NOMO-1 treated with dmso at 0.1 percent for 144 hours (cell line): Measurements from ENCODE around the gene NTM.
A peak's percentile ranks its signal among the peaks of the same experiment; 100 is the strongest.

Source experiments
- DNase-seq: peaks from one replicate; lab custom pipeline; 2025; ENCODE audit not compliant: unreplicated experiment; lab: John Stamatoyannopoulos, UW

The NTM gene

DNA sequence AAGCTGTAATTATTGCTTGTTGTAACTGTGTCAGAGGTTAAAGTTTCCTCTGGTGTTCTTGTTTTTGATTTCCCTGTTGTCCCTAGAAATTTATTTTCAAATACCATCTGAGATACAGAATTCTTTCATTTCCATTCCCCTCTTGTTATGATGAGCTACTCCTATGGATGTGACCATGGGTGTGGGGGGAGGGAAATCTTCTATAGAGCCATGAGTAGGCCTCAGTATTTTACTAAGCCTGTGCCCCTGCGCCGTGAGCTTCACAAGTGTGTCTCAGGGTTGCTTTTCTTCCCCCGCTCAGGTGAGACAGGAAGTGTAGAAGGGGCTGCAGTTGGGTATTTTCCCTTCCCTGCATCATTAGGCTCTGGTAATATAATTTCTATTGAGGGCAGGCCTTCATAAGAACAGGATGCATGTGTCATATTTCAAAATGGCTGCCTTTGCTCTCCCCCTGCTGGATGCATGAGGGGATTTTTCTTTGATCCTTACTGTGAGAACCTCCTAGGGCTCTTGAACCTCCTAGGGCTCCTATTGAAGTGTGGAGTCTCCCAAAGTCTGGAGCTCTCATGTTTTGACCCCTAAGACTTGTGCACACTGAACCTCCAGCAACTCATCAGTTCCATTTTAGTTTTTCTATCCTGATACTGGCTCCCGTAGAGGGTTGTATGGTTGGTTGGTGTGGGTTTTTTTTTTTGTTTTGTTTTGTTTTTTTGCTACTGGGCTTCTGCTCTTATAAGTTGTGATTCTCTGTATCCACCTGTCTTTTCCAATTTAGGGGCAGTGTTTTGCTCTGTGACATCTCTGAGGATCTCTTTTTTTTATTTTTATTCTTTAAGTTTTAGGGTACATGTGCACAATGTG is 658.2 kb downstream of the NTM start:
- no peak for DNase-seq

DNA sequence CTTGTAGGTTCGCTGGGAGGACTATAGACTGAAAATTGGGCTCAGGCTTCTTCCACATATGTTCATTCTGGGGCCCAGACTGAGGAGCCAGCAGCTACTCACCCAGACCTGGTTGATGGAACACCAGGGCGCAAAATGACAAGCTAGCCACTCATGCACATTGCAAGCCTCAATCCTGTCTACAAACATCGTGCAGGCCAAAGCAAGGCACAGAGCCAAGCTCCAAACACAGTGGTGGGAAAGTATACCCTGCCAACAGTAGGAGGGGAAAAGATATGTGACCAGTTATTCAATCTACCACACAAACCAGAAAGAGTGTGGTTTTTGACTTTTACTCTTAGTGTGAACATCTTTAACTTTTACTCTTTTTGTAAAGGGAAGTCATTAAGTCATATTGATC is 660.5 kb downstream of the NTM start:
- no peak for DNase-seq

DNA sequence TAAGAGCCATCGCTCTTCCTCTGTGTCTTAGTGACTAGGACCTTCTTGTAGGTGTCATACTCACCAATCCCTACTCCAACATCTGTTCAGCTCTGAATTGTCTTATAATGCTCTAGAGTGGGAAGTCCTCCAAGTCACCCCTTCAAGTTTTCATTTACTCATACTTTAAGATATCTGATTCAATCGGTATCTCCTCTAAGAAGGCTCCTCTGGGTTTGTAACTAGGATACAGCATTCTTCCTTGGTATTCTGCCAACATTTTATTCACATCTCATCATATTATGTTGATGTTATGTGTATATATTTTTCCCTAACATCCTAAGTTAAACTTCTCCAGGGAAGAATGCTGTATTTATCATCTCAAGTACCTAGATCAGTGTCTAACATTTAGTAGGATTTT is 662.1 kb downstream of the NTM start:
- no peak for DNase-seq

DNA sequence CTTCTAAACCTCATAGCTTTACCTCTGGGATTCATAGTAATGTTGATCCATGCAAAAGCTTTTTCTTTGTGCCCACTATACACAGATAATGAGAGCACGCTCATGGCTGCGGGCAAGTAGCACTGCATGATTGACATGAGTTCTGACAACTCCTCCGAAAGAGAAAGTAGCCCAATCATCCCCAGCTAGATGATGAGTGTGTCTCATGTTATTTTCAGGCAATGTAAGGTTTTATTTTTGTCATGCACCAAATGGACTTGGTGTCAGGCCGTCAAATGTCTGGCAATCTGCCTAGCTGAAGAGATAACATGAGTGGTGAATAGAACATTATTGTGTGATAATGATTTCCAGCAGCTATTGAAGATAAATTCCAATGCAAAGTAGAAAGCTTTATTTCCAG is 662.6 kb downstream of the NTM start:
- no peak for DNase-seq

DNA sequence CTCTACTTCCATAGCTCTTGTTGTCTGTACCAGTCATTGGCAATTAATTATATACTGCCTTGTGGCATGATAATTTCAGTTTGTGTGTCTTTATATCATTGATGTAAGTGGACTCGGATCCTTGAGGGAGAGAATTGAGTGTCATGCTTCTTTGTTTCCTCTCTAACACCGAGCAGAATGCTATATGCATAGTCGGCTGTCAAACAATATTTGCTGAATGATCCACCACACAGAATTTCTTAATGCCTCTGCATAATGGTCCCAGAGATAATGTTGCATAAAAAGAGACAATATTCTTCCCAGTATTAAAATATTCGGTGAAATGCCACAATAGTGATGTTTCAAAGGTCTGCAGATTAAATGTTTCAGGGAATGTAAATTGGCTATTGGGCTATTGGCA is 664.8 kb downstream of the NTM start:
- no peak for DNase-seq

DNA sequence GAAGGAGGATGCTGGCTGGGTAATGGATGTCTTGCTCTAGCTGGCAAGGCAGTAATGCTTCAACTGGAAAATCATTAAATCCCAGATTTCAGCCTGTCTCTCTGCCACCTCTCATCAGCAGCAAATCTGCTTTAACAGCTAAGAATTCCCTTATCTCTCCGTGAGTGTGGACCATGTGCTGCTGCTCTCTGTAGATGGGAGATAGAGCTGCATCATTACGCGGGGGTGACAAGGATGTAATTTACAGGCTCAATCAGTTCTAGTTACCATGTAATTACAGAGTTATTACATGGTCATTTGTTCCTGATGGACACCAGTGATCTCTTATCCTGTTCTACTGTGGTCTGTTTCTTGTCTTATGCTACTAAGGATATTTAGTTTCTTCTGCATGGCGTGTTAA is 665.4 kb downstream of the NTM start:
- no peak for DNase-seq

DNA sequence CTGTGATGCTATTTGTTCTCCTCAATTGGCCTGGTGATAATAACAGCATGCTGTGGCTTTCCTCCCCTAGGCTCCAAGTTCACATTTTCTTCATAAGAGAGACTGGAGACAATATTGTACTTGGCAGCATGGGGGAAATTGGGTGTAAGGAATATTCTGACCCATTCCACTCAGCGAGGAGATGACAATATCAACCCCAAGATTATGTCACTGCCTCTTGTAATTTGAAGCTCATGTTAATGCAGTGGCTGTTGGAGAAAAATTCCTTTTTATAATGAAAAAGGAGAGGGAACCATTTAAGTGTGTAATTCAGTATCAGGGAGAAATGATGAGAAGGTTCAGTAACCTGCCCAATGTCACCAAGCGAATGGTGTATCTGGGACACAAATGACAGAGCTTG is 665.8 kb downstream of the NTM start:
- DNase-seq, result no peak

DNA sequence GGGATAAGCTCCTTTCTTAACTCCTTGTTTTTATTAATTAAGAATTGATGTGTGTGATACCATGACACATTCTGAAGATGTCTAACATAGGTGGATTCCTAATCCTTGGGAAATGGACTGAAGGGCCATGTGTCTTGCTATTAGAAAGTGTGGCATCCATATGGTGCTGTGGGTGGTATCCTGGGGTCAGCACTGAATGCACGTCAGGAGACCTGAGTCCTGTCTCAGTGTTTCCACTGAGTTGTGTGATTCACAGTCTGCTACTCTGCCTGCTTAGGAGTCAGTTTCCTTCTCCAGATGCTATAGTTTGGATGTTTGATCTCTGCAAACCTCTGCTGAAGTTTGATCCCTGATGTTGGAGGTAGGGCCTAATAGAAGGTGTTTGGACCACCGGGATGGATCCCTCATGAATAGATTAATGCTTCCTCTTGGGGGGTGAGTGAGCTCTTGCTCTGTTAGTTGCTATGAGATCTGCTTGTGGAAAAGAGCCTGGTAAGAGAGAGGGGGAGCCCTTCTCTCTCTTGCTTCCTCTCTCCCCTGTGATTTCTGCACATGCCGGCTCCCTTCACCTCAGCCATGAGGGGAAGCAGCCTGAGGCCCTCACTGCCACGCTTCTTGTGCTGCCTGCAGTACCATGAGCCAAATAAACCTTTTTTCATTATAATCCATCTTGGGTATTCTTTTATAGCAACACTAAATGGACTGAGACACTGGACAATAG is 666.5 kb downstream of the NTM start:
- DNase-seq, result no peak

DNA sequence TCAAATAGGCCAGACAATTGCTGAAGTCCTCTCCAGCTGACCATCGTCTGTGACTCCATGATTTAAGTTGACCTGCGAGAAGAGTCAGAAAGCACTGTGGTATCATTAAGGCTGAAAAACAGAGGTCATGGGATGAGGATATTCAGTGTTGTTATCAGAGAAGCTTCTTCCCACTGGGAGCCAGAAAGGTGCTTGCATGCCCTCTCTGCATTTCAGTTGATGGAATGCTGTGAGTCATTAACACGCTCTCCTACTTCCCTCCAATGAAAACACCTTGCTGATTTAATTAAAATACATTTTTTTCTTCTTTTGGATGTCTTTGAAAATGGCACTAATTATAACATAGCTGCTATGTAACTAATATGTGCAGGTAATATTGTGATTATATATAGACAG is 667.0 kb downstream of the NTM start:
- DNase-seq, result no peak

DNA sequence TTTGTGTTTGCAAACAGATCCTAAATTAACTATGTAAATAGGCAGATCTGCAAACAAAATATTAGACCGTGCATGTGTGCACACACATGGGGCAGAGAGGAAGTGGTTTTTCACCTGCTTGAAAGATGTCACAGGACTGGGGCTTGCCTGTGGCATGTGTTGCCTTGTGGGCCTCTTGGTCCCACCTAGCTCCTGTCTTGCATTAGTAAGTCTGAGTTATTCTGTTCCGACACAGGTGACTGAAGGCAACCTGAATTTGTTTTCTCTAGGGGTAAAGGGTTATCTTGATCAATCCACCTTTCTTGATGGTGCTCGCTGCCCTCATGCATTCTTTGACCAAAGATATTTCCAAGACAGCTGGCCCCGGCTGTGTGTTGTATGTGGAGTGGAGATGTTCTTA is 667.5 kb downstream of the NTM start:
- DNase-seq, result no peak

DNA sequence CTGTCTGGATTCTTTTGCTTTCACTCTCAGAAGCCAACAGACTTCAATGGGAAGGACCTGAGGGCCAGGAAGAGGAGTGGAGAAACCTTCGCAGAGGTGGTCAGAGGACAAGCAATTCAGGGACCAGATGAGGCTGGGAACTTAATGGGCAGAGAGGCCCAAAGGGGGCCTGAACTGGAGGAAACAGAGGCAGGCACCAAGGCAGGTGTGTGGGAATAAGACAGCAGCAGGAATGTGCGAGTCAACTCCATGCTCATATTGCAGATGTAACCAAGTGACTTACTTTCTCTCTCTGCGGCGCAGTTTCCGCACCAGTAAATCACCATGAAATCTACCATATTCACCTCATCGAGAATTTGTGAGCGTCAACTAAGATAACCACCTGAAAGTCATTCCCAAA is 669.1 kb downstream of the NTM start:
- DNase-seq, result no peak

DNA sequence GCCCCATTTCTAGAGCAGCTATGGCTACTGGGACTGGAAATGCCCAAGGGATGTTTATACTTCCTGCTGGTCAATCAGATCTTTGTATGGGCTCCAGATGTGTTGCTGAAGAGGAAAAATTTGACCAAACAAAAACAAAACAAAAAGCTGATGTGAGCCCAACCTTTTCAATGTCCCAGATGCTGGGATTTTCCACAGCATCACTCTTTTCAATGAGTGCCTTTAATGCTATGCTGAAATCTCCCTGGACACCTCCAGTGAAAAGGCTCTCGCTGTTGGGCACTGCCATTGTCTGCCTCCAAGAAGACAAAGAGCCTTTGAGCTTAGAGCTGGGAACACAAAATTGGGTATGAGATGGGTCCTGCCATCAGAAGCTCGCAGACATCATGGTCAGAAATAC is 671.9 kb downstream of the NTM start:
- no peak for DNase-seq

DNA sequence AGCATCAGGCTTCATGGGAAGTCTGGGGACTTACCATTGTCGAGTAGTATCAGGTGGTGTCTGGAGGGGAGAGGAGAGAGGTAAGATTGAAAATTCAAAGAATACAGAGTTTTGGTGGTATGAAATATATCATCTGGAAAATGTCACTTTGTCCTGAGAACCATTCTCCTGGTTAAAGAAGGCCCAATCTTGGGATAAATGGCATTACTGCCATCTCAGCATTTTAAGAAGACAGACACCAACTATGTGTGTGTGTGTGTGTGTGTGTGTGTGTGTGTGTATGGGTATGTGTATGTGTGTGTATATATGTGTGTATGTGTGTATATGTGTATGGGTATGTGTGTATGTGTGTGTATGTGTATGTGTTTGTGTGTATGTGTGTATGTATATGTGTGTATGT is 673.3 kb downstream of the NTM start:
- no peak for DNase-seq

DNA sequence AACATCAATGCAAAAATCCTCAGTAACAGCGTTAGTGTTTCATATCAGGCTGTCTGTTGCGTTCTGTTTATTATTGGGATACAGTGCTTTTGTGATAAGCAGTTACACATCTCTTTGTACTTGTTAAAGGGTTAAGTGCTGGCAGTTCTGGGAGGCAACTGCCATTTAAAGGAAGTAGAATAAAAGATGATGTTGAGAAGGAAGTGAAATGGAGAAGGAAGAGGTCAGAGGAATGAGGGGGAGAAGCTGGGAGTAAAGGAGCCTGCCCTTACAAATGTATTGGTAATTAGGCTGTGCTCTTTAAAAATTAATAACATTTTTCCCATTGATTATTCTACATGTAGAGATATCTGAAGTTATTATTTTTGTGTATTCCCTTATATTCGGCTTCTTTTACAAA is 674.7 kb downstream of the NTM start:
- peak; percentile 51 for DNase-seq

DNA sequence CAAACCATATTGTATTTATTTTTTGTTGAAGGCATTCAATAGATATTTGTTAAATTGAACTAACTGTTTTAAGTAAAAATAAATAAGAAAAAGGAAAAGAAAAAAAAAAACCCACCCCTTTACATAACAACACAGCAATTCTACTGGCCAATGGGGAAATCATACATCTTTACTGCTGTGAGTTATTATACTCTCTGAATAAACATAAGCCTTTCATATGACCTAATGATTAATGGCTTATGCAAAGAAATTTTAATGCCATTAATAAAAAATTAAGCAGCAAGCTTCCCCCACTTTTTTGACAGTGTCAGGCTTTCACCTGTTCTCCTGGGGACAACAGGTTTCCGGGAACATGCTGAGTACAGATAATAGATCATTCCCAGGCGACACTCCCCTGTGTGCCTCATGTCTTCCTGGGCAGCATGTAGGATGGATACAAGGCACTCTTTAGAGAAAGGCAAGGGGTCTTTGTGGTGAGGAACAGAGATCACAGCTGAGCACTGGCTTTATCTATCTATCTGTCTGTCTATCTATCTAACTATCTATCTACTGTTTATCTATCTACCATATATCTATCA is 676.0 kb downstream of the NTM start:
- DNase-seq, result no peak

DNA sequence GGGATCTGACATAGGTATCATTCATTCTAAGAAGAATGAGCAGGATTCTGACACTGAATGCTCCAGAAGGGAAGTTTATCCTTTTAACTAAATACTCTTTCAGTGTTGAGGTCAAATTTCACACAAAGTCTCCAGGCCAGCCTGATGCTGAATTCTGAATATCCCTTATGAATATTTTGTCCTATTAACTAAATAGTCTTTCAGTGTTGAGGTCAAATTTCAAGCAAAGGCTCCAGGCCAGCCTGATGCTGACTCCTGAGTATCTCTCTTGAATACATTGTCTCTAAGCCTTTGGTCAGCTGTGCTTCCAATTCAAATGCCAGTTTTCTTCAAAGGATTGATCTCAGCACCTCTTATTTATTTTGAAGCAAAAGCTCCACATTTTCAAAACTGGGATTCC is 676.8 kb downstream of the NTM start:
- DNase-seq, result no peak

DNA sequence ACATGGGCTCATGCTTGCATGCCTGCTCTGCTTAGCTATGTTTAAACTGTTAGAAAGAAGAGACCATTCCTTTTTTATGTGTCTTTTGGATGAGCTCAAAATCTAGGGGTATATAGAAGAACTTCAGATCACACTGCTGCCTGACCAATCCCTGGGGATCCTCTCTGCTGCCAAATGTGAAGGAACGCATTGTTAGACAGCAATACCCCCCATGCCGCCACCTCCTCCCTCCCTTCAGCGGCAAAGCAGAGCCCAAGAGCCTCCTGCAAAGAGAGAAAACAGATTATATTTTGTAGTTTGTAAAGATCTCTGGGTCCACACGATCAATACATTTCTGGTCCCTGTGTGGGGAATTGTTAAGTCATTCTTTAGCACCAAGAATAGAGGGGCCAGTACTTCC is 677.6 kb downstream of the NTM start:
- DNase-seq, result no peak

DNA sequence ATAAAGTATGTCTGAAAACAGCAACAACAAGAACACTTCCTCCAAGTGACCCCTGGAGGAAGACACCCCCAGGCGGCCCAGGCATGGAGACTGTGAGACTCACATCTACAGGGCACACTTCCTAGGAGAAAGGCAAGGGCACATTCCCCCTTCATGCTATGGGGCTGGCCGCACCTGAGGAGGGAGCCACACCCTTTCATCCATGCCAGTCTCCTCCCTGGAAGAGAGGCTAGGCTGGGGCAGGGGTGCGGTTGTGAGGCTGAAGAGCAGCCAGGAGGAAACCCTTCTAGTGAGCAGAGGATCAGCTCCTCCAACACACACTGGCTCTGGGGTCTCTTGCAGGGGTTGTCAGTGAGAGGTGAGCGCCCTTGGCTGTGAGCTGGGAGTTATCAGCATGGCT is 678.8 kb downstream of the NTM start:
- DNase-seq, result no peak

DNA sequence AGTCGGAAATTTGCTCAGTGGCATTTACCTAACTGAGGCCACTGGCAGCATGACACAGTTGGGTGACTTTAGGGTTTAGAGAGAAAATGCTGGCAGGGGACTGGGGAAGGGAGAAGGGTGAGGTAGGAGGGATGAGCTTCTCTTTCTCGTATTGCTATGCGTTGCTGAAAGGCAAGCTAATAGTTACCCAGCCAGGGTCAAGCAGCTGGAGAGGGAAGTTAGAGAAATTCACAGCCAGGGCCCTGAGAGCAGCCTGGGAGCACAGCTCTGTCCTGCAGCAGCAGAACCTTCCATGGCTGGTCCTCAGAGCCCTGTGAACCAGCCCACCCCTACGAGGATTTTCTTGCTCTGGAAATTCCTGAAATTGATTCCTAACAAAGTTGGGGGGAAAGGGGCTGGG is 679.6 kb downstream of the NTM start:
- DNase-seq, result no peak

DNA sequence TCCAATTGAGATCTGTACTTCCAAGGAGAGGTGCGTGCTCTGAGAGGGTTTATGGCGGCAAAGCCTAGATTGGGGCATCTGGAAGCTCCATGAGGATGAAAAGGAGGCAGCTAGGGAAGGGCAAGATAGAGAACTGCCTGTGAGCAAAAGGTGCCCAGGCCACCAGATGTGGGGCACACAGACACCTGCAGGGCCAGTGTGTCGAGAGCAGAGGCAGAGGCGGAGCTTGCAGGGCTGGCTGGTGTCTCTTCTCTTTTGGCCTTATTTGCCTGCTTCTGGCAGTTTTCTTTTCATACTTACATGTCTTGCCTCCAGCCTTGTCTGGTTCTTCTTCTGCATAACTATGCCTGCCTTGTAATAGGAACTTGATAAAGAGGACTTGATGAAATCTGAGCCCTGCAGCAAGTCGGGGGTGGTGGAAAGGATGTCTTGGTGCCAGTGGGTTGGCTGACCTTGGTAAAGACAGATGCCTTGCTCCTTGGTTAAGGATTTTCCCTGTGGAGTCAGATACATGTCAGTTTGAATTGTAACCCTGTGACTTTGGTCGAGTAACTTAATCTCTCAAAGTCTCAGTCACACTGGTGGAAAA is 680.3 kb downstream of the NTM start:
- DNase-seq, result no peak

DNA sequence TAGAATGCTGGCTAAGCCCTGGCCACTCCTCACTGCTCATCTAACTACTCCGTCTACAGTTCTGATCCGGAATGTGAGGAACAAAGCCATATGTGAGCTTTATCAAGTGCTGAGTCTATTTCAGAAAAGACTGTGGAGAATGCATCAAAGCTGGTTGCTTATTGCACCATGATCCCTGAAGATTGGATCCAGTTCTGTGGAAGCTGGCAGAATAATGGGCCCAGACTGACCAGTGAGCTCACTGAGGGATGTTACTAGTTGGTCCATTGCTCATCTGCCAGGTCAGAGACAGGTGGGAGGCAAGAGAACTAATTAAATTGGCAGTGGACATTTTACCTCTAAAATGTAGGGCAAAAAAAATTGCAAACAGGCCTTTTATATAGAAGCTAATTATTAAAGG is 681.3 kb downstream of the NTM start:
- no peak for DNase-seq

DNA sequence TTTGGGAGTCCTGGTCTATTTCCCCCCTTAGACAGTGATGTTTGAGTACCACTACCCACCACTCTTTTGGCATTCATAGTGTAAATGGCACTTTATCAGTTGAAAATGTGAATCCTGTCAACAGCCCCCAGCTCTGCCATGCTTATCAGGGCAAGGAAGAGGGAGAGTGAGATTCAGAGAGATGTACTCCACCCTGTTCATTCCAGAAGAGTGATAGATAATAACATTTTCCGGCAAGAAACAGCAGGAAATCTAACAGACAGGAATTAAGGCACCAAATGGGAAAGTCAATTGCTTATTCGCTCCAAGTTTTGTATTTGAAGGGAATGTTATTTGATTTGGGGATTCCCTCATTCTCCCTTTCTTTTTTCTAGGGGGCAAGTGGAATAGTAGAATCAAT is 681.9 kb downstream of the NTM start:
- no peak for DNase-seq
